D341Med (cell line): Measurements from ENCODE around the gene IGFL4.

Source experiments
- DNase-seq: peaks from one replicate; pipeline ENCODE4 v3.0.0; 2012; ENCODE audit warnings: low spot score

Gene IGFL4

GRCh38 chr19:45994456-45994997 is 46.3 kb downstream of the IGFL4 start:
- no peak for DNase-seq

GRCh38 chr19:45990113-45990728 is 50.6 kb downstream of the IGFL4 start:
- DNase-seq = no peak
